Activated B cell treated with CpG ODN at 0.5 μM for 24 hours (primary cell): ENCODE measurements around the gene CYBC1. TPM values are rescaled to one million over a fixed set of nuclear protein-coding genes. Genes with fewer than 3 reads are reported as not detected.

Source experiments
- ATAC-seq: fragments of 200-7000 bp; cut with Tn5 transposase; one replicate; pipeline ENCODE4 v1.10.0; 2021; ENCODE audit warnings: low read depth, mild to moderate bottlenecking, moderate library complexity
- CTCF ChIA-PET: fragments of 350-600 bp; sonication (Branson Sonifier 250); formaldehyde crosslinking; loops from one replicate; lab custom pipeline; 2021; ENCODE audit warnings: antibody characterized with exemption; lab: Charles Lee
- POLR2A ChIA-PET: fragments of 350-600 bp; sonication (Branson Sonifier 250); formaldehyde crosslinking; loops from one replicate; lab custom pipeline; 2021; ENCODE audit warnings: antibody characterized with exemption; lab: Charles Lee
- DNase-seq: peaks from one replicate; pipeline ENCODE4 v3.0.0; 2022
- H3K27ac Mint-ChIP-seq: one replicate; pipeline ENCODE4 v1.8.0; 2020; ENCODE audit warnings: mixed read lengths
- H3K27me3 Mint-ChIP-seq: one replicate; pipeline ENCODE4 v1.8.0; 2021; ENCODE audit warnings: mixed read lengths
- H3K36me3 Mint-ChIP-seq: one replicate; pipeline ENCODE4 v1.8.0; 2021; ENCODE audit warnings: low read depth, mixed read lengths
- H3K4me1 Mint-ChIP-seq: one replicate; pipeline ENCODE4 v1.8.0; 2021; ENCODE audit warnings: mixed read lengths
- H3K4me3 Mint-ChIP-seq: one replicate; pipeline ENCODE4 v1.8.0; 2020; ENCODE audit warnings: mild to moderate bottlenecking, mixed read lengths
- H3K9me3 Mint-ChIP-seq: one replicate; pipeline ENCODE4 v1.8.0; 2020; ENCODE audit warnings: mixed read lengths
- CTCF ChIP-seq: fragments of 200-600 bp; IDR thresholded peaks from one replicate; pipeline ENCODE4 v1.8.0; 2022; ENCODE audit warnings: antibody characterized with exemption, mild to moderate bottlenecking
- intact Hi-C: fragments of 100-400 bp; cut with micrococcal nuclease; formaldehyde crosslinking; loops from one replicate; pipeline ENCODE4 v1.15.1; 2024
- total RNA-seq: library from RNA; stranded (reverse); gene quantifications from 2 replicates; pipeline ENCODE4 v1.2.3, GENCODE V29; 2022

Gene CYBC1
- total RNA-seq, 1 donor from 2014 or later: 501 TPM

- ChIA-PET POLR2A (interaction anchor here (0.8 kb wide), 1 partner anchor 117 kb away, joined by 3 read pairs; no protein-coding TSS in a partner anchor), CTCF (no interaction called here)
- no peak overlapping the region for H3K27ac Mint-ChIP-seq
- H3K36me3 Mint-ChIP-seq: peaks cover 75% of the 10 kb centered on the region
- no peak for ATAC-seq
- H3K9me3 Mint-ChIP-seq: no peaks in the 10 kb centered on the region
- intact Hi-C loops: loop anchor here (1.0 kb wide), 1 partner anchor 72 kb away; no protein-coding TSS in a partner anchor
- no peaks in the 10 kb centered on the region for H3K27me3 Mint-ChIP-seq
- no peak for TF ChIP-seq CTCF
- H3K4me1 Mint-ChIP-seq: no peaks in the 10 kb centered on the region
- no peak for DNase-seq
- no peak overlapping the region for H3K4me3 Mint-ChIP-seq
Observed at GRCh38 chr17:82479602-82480001, 29.1 kb upstream of the CYBC1 start.

GRCh38 chr17:82477934-82478333 lies 27.4 kb upstream of the CYBC1 start:
- ATAC-seq (no peak), DNase-seq (no peak)
- Mint-ChIP-seq H3K27me3 (no peaks in the 10 kb centered on the region), H3K27ac (no peak overlapping the region), H3K9me3 (no peaks in the 10 kb centered on the region), H3K4me1 (no peaks in the 10 kb centered on the region), H3K4me3 (no peak overlapping the region), H3K36me3 (peaks cover 73% of the 10 kb centered on the region)
- no peak for TF ChIP-seq CTCF
- ChIA-PET POLR2A (interaction anchor here (0.7 to 1.3 kb wide), 3 partner anchors 15 to 29 kb away, joined by 3 to 4 read pairs (median 3); no protein-coding TSS in a partner anchor), CTCF (no interaction called here)
- intact Hi-C loops: no loop called here

DNA sequence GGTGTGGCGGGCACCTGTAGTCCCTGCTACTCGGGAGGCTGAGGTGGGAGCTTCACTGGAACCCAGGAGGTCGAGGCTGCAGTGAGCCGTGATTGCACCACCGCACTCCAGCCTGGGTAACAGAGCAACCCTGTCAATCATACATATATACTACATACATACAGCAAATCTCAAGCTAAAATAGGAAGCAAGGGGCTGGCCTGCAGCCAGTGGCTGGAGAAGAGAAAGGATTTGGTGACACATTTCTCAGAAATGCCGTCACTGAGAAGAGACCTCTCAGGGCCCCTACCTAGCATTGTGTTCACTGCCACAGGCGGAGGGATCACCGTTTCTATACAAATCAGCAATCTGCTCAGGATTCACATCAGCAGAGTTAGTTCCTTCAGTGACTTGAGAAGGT lies 24.9 kb upstream of the CYBC1 start:
- Mint-ChIP-seq H3K27me3 (no peaks in the 10 kb centered on the region), H3K4me3 (no peak overlapping the region), H3K27ac (no peak overlapping the region), H3K36me3 (peaks cover 68% of the 10 kb centered on the region), H3K9me3 (no peaks in the 10 kb centered on the region), H3K4me1 (no peaks in the 10 kb centered on the region)
- intact Hi-C loops: no loop called here
- TF ChIP-seq CTCF: no peak
- DNase-seq: no peak
- no peak for ATAC-seq
- POLR2A ChIA-PET: interaction anchor here (0.6 kb wide), 2 partner anchors 207 to 969 kb away, joined by 3 read pairs; no protein-coding TSS in a partner anchor
- CTCF ChIA-PET: no interaction called here

GRCh38 chr17:82474223-82475010 lies 23.9 kb upstream of the CYBC1 start:
- Mint-ChIP-seq H3K27me3 (no peaks in the 10 kb centered on the region), H3K9me3 (no peaks in the 10 kb centered on the region), H3K4me1 (no peaks in the 10 kb centered on the region), H3K4me3 (no peak overlapping the region), H3K27ac (no peak overlapping the region), H3K36me3 (peaks cover 63% of the 10 kb centered on the region)
- ChIA-PET CTCF (no interaction called here), POLR2A (interaction anchor here (0.5 to 1.0 kb wide), 3 partner anchors 14 to 968 kb away, joined by 3 read pairs; partner anchors contain the start of gene FN3KRP)
- DNase-seq: no peak
- intact Hi-C loops: no loop called here
- TF ChIP-seq CTCF: no peak
- no peak for ATAC-seq

DNA sequence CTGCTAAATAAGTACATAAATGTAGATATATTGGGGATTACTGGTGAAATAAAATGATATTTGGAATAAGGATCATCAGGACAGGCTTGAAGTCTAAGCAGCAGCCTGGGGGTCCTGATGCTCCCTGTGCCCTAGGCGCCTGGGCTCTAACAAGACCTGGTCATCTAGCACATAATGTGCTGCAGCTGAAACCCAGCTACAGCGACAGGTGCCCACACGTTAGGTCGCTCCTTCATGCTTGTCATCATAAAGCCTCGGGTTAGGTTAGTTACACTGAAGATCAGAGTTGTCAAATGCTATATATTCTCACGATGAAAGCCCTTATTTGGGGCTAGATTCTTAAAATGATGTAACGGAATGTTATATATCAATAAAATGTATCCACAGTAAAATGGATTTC lies 19.5 kb upstream of the CYBC1 start:
- peaks cover 71% of the 10 kb centered on the region for H3K36me3 Mint-ChIP-seq
- intact Hi-C loops: no loop called here
- no peak for DNase-seq
- no peaks in the 10 kb centered on the region for H3K4me1 Mint-ChIP-seq
- H3K9me3 Mint-ChIP-seq: no peaks in the 10 kb centered on the region
- TF ChIP-seq CTCF: no peak
- ChIA-PET POLR2A (interaction anchor here (0.9 kb wide), 1 partner anchor 26 kb away, joined by 4 read pairs; no protein-coding TSS in a partner anchor), CTCF (no interaction called here)
- H3K4me3 Mint-ChIP-seq: no peak overlapping the region
- no peaks in the 10 kb centered on the region for H3K27me3 Mint-ChIP-seq
- H3K27ac Mint-ChIP-seq: no peak overlapping the region
- ATAC-seq: no peak
